T-helper 1 cell (primary cell): Measurements from ENCODE around the gene FANCF.
"Not testable (repeated sequence)": the region's sequence is repeated elsewhere in the genome, so short reads cannot be mapped to it uniquely, and the experiment has no call there.

ENCODE experiments used
- DNase-seq, 5 donors: peaks; one replicate each; pipeline ENCODE4 v3.0.0-alpha.2; 2012 to 2020
- total RNA-seq, 4 donors: gene quantifications; one replicate each; lab custom pipeline; 2026; lab: John Stamatoyannopoulos, UW

The FANCF gene, protein sequence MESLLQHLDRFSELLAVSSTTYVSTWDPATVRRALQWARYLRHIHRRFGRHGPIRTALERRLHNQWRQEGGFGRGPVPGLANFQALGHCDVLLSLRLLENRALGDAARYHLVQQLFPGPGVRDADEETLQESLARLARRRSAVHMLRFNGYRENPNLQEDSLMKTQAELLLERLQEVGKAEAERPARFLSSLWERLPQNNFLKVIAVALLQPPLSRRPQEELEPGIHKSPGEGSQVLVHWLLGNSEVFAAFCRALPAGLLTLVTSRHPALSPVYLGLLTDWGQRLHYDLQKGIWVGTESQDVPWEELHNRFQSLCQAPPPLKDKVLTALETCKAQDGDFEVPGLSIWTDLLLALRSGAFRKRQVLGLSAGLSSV
- 9.3 to 22.3 (median 14.1) reads per million in 4 donors for total RNA-seq

DNA sequence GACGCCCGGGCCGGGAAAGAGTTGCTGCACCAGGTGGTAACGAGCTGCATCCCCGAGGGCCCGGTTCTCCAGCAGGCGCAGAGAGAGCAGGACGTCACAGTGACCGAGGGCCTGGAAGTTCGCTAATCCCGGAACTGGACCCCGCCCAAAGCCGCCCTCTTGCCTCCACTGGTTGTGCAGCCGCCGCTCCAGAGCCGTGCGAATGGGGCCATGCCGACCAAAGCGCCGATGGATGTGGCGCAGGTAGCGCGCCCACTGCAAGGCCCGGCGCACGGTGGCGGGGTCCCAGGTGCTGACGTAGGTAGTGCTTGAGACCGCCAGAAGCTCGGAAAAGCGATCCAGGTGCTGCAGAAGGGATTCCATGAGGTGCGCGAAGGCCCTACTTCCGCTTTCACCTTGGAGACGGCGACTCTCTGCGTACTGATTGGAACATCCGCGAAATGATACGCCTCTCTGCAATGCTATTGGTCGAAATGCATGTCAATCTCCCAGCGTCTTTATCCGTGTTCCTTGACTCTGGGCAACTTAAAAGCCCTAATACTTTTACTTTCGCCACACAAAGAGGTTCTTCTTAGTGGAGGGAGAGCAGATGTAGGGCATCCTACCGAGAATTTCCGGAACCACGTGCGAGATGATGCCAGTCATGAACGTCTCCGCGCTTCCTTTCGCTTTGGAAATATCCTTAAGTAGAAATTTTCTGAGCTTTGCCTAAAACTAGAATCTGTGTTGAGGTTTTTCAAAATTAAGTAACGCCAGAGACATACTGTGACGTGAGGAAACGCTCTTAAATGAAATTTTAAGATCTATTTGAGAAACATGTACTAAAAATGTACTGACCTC lies at the start of gene FANCF:
TSS of gene FANCF (minus strand) at position 376 of the 840 bp plus-strand sequence. CDS start at position 363, 13 bp downstream.
- peak; percentile 81 to 98 (median 91) for DNase-seq

- no peak for DNase-seq
Measured at GRCh38 chr11:22674470-22675439, 49.1 kb upstream of the FANCF start.

DNA sequence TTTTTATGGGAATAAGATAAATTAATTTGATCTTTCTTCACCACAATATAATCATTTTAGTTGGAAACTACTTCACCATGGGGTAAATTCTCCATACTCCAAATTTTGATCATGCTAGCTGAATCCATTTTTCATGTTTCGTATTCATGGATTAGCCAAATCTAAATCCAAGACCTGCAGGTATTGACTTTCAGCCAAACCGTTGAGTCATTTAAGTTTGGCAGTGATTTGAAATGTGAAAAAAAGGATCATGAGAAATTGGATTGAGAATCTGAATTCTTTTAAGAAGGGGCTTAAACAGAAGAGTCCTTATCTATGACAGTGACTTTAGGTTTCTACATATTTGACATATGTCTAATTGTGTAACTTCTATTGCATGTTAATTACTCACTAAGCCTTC lies 46.1 kb upstream of the FANCF start:
- no peak for DNase-seq

GRCh38 chr11:22670830-22671229 lies 45.2 kb upstream of the FANCF start:
- no peak for DNase-seq

- no peak for DNase-seq
Measured at GRCh38 chr11:22669368-22669767, 43.7 kb upstream of the FANCF start.

GRCh38 chr11:22668005-22668796 lies 42.6 kb upstream of the FANCF start:
- DNase-seq, result no peak

DNA sequence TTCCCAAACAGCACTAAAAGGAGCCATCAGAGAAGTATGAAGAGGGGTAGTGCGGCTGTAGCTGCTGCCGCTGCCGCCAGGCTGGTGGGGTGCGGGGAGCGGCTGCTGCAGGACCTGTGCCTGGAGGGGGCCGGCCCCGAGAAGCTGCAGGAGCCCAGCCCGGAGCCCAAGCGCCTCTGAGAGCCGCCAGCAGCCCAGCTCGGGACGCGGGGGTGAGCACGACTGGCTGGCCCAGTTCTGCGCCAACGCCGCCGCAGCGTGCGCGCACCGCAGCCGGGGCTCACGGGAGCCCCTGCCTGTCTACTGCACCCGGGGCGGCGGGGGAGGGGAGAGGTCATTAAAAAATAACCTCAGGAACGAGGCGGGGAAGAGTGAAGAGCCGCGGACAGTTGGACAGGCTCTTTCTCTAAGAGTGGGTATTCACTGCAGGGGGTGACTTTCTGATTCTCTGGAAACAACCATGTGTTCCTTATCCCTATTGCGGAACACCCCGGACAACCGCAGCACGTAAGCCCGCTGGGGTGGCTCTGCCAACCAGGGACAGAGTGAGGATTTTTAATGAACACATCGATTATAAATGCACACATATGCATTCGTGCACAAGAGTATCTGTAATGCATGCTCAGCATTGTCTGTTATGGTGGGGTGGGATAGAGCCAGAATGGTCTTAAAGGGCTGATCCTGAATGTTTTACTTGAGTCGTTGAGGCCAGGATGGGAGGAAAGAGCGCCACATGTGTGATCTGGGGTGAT lies 41.2 kb upstream of the FANCF start:
- DNase-seq, result no peak

DNA sequence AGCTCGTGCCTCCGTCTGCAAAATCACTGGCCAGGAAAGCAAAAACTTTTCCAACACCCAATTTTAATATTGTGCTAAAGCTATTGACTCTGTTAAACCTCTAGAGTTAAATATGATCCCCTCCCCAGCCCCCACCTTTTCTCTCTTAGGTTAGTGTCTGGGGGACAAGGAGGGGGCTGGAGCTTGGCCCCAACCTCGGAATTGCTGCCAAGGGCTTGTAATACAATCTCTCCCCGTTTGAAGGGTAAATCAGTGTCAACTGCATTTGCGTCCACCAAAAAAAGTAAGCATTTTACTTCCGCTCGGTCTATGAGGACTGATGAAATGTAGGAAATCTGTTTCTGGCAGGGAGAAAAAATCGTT lies 40.7 kb upstream of the FANCF start, which contains the start of gene GAS2:
TSS of gene GAS2 (plus strand) at position 287 of the 363 bp plus-strand sequence. CDS start 8,259 bp downstream, outside the sequence.
- no peak for DNase-seq

DNA sequence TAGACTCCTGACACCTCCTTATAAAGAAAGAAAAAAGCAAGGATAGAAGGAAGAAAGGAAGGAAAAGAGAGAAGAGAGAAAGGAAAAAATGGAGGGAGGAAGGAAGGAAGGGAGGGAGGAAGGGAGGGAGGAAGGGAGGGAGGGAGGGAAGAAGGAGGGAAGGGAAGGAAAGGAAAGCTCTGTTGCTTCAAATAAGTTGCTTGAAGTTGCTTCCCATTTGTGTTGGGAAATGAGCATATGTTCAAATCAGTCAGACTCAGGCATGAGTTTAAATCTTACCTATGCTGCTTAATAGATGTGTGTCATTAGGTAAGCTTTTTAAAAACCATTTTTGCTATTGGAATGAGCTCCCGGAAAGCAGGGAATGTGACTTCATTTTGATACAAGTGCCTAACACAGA lies 34.2 kb upstream of the FANCF start:
- DNase-seq, result no peak

DNA sequence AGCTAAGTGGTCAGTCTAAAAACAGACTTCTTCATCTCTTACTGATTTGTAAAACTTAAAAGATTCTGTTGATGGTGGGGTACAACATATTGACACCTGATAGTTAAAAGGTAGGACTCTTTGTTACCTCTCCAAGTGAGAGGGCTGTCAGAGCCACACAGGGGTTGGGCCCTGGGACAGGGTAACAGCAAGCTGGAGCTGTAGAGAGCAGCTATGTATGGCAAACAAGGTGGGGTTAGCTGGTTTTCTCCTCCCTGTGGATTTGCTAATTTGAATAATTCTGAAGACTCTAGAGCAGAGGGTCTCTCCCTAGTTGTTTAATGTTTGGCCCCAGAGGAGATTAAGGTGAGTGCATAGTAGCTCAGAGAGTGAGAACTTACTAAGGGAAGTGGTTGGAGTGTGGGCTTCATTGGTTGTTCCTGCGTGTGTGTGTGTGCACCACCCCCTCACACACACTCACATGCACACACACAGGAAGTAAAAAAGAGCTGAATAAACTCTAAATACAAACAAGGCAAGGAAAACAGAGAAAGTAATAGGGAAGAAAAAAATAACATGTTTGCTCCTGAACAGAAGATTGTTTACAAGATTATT lies 31.6 kb upstream of the FANCF start:
- peak in 1 of 5 donors; percentile 11 for DNase-seq

DNA sequence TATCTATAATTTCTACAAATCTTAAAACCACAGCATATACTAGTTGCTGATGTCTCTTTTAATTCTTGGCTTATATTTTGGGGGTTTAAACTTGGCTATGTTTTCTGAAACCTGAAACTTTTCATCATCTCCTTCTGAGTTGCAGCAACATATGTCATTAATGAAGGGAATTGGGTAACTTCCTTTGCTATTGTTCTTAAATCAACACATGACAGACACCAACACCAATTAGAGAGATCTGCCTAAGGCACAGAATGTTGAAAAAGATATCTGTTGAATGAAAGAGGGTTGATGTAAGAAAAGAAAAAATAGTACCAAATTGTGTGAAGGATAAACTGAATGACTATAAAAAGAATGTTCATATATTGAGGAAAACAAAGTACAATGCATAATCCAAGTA lies 30.5 kb upstream of the FANCF start:
- DNase-seq, result no peak

GRCh38 chr11:22652346-22652745 lies 26.7 kb upstream of the FANCF start:
- not testable (repeated sequence) for DNase-seq

DNA sequence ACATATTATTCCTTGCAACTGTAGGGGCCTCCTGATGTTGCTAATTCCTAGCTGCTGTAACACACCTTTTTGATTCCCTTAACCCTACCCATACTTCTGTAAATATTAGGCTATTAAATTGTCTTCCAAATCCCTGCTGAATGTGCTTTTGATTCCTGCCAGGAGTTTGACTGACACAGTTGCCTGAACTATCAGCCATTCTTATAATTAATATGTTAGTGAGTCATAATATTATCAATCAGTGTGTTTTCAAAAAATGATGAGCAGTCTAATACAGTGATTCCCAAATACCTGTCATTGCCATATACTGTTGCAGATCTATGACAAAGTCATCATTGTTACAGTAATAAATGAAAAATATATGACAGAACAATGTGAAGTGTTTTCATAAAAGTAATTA lies 15.9 kb upstream of the FANCF start:
- DNase-seq, result no peak

DNA sequence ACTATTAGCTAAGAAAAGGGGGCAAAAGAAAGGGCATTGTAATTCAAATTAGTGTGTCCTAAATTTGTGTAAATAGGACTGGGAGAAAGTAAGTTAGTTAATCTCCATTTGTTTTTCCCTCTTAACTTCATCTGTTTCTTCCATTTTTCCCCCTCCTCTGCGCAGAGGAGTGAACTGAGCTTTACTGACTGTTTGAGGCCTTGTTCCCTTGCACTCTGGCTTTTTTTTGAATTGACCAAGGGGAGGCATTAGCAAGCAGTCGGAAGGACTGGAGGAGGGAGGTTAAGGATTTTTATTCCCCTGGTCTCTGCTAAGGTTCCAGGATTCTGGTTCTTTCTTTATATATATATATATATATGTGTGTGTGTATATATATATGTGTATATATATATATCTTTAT lies 15.2 kb upstream of the FANCF start:
- no peak for DNase-seq

- DNase-seq, result no peak
Measured at GRCh38 chr11:22635689-22636088, 10.1 kb upstream of the FANCF start.

DNA sequence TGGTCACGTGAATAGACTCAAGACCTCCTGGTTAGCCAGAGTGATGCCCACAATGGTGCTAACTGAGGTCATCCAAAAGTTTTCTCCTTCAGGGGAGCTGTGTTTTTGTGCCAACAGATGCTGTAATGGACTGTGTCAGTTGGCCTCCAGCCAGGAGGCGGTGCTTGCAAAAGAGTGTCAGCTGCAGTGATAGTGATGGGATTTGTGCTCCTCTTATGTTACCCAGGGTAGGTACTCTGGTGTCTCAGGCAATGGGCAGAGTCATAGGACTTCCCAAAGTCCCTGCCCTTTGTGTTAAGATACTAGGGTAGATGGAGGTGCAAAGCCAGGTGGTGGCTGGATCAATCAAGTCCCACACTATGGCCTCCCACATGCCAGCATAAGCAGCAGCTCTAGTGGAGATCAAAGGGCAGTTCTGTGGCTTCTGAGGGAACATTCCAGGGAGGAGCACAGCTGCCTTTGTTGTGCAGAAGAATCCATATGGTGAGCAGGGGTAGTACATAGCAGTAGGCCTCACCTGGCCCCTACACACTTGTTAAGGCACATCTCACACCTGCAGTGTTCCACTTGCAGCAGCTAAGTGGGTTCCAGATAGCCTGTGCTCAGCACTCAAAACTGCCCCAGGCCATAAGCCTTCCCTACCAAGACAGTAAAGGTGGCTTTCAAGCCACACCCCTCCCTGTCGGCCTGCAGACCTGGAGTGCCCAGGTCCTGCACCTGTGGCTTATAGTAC lies 9.4 kb upstream of the FANCF start:
- DNase-seq, result no peak

DNA sequence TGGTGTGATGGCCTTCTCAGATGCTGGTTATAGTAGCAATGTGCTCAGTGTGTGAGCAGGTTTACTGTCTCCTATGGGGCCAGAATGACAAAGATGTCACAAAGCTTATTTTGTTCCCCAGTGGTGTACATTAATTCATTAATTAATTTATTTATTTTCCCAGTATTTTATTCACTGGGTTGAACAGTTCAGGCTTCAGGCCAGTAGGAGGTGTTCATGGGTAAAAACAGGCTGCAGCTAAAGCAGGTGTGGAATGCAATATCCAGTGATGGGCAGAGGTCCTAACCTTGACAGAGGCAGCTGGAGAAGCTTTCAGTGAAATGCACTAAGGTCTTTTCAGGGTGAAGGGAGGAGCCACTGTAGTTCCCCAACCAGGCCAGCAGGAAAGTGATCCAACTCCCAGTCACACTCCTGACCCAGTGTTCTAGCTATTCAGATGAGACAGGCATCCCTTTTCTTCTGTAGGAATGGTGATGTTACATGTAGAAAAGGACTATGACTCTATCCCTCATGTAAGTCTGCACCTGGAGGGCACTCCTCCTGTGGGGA lies 7.8 kb upstream of the FANCF start:
- DNase-seq, result no peak

DNA sequence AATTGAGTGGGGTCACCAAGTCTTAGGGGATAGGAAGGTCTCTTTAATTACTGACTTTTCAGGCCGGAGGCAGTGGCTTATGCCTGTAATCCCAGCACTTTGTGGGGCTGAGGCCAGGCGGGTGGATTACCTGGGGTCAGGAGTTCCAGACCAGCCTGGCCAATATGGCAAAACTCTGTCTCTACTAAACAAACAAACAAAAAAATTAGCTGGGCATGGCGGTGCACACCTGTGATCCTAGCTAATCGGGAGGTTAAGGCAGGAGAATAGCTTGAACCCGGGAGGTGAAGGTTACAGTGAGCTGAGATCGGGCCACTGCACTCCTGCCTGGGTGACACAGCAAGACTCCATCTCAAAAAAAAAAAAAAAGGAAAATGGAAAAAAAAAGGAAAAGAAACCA lies 1.8 kb upstream of the FANCF start:
- no peak for DNase-seq

GRCh38 chr11:22626573-22627239 lies 1.1 kb upstream of the FANCF start:
- DNase-seq, result no peak
